ENCODE data around the gene NELFCD.
"Not testable (repeated sequence)": the region's sequence is repeated elsewhere in the genome, so short reads cannot be mapped to it uniquely, and the experiment has no call there.

Gene NELFCD

GRCh38 chr20:59008715-59009336 is 27.8 kb downstream of the NELFCD start:
- no peak for DNase-seq (ENCODE audit: low spot score)

GRCh38 chr20:59010321-59010994 is 29.4 kb downstream of the NELFCD start:
- DNase-seq (ENCODE audit: low spot score) = no peak

DNA sequence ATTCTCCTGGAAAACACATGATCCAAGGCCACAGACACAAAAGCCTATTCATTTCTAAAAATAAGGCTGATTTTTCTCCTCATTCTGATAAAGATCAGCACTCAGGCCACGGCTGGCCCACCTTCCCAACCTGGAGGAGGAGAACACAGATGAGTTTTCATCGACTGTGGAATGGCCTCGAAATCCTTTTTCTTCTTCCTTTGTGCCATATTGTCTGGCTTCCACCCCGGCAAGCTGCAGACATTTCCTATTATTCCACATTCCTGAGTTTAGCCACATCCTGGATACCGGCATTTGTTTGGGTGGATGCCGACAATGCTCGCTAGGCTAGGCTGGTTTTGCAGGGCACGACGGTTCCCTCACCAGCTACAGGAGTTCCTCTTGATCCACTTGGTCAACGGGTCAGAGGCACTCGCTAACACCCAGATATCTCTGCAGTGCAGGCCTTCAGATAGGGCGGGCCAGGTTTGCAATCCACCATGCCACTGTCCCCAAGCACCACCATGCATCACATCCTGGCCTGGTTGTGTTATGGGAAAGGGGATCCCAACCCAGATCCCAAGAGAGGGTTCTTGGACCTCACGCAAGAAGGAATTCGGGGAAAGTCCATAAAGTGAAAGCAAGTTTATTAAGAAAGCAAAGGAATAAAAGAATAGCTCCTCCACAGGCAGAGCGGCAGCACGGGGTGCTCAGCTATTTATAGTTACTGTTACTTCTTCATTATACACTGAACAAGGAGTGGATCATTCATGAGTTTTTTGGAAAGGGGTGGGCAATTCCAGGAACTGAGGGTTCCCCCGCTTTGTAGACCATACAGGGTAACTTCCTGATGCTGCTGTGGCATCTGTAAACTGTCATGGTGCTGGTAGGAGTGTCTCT is 30.2 kb downstream of the NELFCD start:
- peak; percentile 85 for DNase-seq (ENCODE audit: low spot score)

- not testable (repeated sequence) for DNase-seq (ENCODE audit: low spot score)
Observed at GRCh38 chr20:59011874-59012157, 30.8 kb downstream of the NELFCD start.

GRCh38 chr20:59013031-59013951 is 32.2 kb downstream of the NELFCD start:
- no peak for DNase-seq (ENCODE audit: low spot score)

DNA sequence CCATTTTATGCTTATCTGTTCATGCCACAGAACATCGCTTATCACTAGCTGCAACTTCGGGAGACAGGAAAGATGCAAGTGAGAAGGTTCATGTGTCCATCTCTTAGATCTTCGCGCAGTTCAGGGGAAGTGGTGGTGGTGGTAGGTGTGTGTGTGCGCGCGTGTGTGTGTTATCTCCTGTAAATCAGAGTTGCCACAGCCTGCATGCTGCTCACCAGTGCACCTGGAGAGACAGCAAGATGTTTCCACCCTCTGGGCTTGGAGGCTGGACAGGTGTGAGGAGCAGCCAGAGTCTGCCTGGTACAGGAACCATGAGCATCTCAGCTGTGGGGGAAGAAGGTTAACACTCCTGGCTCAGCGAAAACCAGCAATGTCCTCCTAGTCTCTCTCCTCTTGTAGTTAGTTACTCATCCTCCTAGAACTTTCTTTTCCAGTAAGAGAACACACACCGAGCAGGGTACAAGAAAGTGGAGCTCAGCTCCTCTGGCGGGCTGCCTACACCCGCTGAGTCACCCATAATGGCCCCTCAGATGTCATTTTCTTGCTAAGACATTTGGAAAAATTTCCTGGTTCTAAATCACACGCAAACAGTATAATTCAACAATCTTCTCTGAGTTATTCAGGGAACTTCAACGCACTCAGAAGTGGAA is 33.0 kb downstream of the NELFCD start:
- no peak for DNase-seq (ENCODE audit: low spot score)

DNA sequence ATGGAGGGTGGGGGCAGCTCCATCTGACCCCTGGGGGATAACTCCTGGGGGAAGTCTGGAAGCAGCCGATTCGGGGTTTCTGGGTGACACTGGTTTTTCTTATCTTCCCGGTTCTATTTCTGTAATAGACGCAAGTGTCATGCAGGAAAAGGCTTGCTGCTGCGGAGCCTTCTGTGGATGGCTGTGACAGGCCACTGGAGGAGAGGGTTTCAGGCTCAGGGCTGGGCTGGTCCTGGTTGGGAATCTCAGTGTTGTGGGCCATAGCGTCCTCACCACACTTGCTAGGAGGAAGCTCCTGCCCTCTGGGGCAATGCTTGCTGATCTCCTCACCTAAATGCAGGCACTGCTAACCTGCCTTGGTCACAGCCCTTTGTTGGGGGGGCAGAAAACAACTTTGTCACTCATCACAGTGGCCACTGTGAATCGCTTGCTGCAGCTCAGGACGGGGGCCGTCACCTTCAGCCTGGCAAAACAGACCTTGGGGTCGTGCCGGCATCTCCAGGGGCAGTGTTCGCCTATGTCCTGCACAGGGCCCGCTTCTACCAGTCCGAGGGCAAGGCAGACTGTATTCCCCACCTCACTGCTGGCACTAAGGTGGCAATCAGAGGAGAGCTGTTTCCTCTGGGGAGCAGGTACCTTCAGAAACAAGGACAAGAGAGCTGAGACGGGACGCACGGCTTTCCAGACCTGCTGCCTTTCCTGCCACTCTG is 33.8 kb downstream of the NELFCD start:
- no peak for DNase-seq (ENCODE audit: low spot score)

DNA sequence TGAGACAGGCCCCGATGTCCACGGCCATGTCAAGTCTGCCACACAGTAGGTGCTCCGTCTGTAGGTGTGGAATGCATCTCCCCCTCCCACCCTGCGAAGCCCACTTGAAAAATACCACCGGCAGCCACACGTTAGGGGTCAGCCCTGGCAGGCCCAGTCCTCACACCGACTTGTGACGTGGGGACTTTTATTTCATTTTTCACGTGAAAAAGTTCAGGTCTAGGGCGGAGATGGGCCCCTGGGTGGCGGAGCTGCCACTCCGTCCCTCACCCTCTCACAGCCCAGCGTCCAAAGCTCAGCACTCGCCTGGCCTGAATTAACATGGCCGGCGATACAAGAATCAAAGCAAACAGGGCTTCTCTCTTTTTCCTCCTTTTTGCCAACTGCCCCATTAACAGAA is 34.4 kb downstream of the NELFCD start:
- no peak for DNase-seq (ENCODE audit: low spot score)

DNA sequence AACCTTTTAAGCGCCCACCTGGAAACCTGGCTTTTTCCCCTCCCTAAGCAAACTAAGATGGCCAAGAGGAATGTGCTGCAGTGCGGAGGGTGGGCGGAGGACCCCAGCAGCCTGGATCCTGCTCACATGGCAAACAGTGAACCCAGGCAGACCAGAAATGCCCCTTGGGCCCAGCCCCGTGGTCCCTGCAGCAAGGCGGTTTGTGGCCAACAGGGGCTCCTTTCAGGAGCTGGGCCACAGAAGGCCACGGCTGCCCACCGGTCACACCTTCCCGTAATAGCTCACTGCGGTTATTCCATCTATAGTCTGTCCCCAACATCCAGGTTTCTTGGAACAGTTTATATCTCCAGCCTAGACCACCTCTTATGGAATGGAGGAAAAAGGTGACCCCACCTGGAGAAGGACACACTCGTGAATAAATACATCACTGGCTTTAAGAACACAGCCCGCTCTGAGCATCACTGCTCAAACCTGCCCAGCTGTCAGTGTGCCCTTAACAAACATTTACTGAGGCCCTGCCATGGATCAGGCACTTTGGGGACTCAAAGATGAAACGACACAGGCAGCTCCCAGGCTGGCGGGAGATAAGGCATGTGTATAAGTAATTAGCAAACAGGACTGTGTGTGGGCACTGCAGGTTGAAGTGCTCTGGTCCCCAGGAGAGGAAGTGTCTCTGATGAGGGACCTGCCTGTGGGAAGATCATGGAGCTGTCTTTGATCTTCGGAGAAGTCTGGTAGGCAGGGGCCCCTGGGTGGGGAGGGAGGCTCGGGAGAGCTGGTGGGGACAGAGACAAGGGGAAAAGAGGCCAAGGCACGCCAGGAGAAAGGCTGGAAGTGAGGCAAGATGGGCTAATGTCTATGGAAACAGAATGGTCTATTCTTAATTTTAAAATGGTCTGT is 35.0 kb downstream of the NELFCD start:
- no peak for DNase-seq (ENCODE audit: low spot score)

GRCh38 chr20:59016795-59017492 is 35.9 kb downstream of the NELFCD start:
- no peak for DNase-seq (ENCODE audit: low spot score)

DNA sequence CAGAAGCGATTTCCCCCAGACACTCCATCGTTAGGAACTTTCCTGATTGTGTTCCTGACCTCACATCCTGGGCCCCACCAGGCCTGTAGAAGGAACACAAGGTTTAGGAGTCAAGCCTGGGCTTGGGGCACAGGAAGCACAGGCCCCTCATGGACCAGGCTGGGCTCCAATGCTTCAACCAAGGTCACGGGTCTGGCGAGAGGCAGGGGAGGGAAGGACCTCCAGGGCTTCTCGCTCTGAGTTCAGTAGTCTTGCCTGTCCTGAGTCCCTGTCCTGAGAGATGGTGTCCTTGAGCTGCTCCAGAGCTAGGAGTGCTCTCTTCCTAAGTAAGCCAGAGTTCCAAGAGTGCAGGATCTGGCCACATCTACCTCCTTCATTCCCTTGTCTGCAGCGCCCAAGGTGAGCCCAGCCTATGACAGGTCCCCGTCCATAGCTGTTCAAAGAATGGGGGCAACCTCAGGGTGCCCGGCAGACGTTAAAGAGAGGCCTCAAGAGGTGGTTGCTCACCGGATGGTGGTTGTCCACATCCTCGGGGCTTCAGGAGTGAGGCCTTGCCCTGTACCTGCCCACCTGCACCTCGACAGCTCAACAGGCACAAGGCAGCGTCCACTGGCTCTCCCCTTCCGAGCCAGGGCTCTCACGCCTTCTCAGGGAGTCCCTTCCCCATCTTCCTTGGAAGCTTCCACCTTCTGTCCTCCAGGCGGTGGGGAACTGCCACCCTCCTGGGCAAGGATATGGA is 36.6 kb downstream of the NELFCD start:
- no peak for DNase-seq (ENCODE audit: low spot score)

DNA sequence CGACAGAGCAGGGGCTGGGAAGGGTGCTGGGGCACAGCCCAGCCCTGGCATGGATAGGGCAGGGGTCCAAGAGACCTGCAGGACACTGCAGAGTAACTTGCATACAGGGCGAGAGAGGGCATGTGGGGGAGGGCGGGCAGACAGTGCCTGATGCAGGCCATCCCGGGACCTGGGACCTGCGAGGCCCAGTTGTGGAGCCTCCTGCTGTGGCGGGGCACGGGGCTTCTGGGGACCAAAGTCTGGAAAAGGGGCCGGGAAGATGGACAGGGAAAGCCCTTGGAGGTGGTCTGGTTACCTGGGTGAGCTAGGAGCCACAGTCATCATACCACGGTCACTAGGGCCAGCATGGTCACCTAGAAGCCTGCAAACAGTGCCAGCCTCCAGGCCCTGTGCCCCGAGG is 37.8 kb downstream of the NELFCD start:
- DNase-seq (ENCODE audit: low spot score) = no peak

DNA sequence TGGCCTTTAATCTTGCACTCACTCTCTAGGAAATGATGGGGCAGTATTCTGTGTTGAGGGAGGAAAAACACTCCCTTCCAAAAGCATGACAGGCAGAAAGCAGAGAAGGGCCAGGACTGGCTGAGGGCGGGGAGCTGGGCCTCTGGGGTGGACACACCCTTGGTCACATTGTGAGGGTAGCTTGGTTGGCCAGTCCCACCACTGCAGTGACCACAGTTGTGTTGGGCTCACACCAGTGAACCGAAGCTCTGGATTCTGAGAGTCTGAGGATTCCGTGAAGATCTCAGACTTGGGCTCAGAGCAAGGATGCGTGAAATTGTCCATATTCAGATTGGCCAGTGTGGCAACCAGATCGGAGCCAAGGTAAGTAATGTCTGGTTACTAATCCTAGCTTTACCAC is 38.2 kb downstream of the NELFCD start, which contains the start of gene TUBB1:
Gene TUBB1, plus strand, starts transcription at position 213 of the 400 bp plus-strand sequence. Its CDS starts 94 bp downstream, at position 307.
- DNase-seq (ENCODE audit: low spot score) = no peak

GRCh38 chr20:59020938-59021551 is 40.0 kb downstream of the NELFCD start:
- no peak for DNase-seq (ENCODE audit: low spot score)

DNA sequence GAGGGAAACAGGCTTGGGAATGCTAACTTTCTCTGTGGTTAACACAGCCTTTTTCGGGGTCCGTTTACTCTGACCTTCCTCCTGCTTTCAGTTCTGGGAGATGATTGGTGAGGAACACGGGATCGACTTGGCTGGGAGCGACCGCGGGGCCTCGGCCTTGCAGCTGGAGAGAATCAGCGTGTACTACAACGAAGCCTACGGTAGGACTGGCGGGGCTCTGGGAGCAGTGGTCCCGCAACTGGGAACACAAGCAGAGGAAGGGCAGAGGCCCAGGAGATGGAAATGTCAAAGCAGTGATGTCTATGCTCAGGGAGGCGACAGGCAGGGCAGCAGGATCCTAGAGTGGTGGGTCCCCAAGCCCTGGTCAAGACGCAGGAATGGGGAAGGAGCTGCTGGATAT is 41.7 kb downstream of the NELFCD start:
- DNase-seq (ENCODE audit: low spot score) = no peak

DNA sequence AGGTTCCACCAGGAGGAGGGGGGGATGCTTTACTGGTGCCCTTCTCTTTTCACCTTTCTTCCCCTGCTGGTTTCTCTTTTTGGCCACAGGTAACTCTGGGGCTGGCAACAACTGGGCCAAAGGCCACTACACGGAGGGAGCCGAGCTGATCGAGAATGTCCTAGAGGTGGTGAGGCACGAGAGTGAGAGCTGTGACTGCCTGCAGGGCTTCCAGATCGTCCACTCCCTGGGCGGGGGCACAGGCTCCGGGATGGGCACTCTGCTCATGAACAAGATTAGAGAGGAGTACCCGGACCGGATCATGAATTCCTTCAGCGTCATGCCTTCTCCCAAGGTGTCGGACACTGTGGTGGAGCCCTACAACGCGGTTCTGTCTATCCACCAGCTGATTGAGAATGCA is 42.6 kb downstream of the NELFCD start:
- DNase-seq (ENCODE audit: low spot score) = no peak

- no peak for DNase-seq (ENCODE audit: low spot score)
Observed at GRCh38 chr20:59024111-59024530, 43.1 kb downstream of the NELFCD start.

- DNase-seq (ENCODE audit: low spot score) = no peak
Observed at GRCh38 chr20:59025086-59025485, 44.0 kb downstream of the NELFCD start.

All from AG08396 (cell line).